HL-60 (cell line): ENCODE results near the gene CLCN4.

Experiments
- CTCF ChIP-seq: IDR thresholded peaks from one replicate; pipeline ENCODE4 v1.5.1; 2011; ENCODE audit warnings: low read length, control low read depth, inconsistent platforms; ENCODE audit not compliant: insufficient read depth
- GABPA ChIP-seq: IDR thresholded peaks from 2 replicates; pipeline ENCODE4 v1.6.1; 2012; ENCODE audit warnings: low read depth
- POLR2AphosphoS5 ChIP-seq: IDR thresholded peaks from 2 replicates; pipeline ENCODE4 v1.6.1; 2012; ENCODE audit warnings: low read depth
- REST ChIP-seq: IDR thresholded peaks from 2 replicates; pipeline ENCODE4 v1.6.1; 2012; ENCODE audit warnings: low read depth; ENCODE audit not compliant: insufficient replicate concordance
- SPI1 ChIP-seq: IDR thresholded peaks from 2 replicates; pipeline ENCODE4 v1.6.1; 2012; ENCODE audit warnings: low read depth, mild to moderate bottlenecking, borderline replicate concordance

- TF ChIP-seq CTCF: no peak
- no peak for TF ChIP-seq POLR2AphosphoS5
- TF ChIP-seq REST: no peak
- no peak for TF ChIP-seq GABPA
- no peak for TF ChIP-seq SPI1
These were observed 89.5 kb downstream of the CLCN4 start for GRCh38 chrX:10246297-10246696.
